ENCODE results near the gene ANAPC7.

DNA sequence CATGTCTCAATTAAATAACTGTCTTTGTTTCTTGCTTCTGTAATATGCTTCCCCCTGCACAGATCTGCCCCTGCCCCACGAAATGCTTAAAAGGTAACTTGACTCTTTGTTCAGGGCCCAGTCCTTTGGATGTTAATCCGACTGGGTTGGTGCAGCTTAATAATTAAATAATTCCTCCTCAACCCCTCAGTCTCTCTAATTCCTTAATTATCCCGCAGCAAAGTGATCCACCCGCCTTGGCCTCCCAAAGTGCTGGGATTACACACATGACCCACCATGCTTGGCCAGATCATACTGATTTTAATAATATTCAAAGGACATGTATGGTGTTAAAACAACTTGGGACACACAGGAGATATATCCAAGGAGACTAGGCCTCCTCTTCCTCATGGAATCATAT lies 18.2 kb upstream of the ANAPC7 start:
- TF ChIP-seq, protein P1, sequence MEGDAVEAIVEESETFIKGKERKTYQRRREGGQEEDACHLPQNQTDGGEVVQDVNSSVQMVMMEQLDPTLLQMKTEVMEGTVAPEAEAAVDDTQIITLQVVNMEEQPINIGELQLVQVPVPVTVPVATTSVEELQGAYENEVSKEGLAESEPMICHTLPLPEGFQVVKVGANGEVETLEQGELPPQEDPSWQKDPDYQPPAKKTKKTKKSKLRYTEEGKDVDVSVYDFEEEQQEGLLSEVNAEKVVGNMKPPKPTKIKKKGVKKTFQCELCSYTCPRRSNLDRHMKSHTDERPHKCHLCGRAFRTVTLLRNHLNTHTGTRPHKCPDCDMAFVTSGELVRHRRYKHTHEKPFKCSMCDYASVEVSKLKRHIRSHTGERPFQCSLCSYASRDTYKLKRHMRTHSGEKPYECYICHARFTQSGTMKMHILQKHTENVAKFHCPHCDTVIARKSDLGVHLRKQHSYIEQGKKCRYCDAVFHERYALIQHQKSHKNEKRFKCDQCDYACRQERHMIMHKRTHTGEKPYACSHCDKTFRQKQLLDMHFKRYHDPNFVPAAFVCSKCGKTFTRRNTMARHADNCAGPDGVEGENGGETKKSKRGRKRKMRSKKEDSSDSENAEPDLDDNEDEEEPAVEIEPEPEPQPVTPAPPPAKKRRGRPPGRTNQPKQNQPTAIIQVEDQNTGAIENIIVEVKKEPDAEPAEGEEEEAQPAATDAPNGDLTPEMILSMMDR (optimal IDR thresholded peaks at IDR 0.05 in 1 of 3, IDR thresholded peaks at IDR 0.05 in 1 of 3, conservative IDR thresholded peaks at IDR 0.05 in 1 of 3; ENCODE audit: extremely low read depth in 1 of 3, insufficient read depth in 2 of 3, low read length in 3 of 3) = no peak
- no peak for TF ChIP-seq EZH2 (IDR thresholded peaks at IDR 0.05; ENCODE audit: low read length)
